ENCODE measurements around the gene LY6G6D.

Gene LY6G6D

GRCh38 chr6:31732029-31732428 is 16.9 kb downstream of the LY6G6D start:
- Histone ChIP-seq H2AFZ (ENCODE audit: low read length) (no peak overlapping the region), H3K27ac (ENCODE audit: low read length) (peak overlapping the region; percentile 5; the same call in 1 of the 2 replicates), H3K9me3 (replicated peaks; ENCODE audit: insufficient read depth, low read length) (no peaks in the 10 kb centered on the region), H3K4me2 (ENCODE audit: low read depth, low read length) (no peak overlapping the region), H3K9ac (ENCODE audit: low read length) (no peak overlapping the region), H3K36me3 (replicated peaks; ENCODE audit: insufficient read depth, low read length) (peaks cover 10% of the 10 kb centered on the region), H3K4me3 (ENCODE audit: low read length) (no peak overlapping the region), H3K27me3 (replicated peaks; ENCODE audit: insufficient read depth, low read length) (no peaks in the 10 kb centered on the region), H3K79me2 (ENCODE audit: low read length) (peaks cover 56% of the 10 kb centered on the region), H3K9me2 (replicated peaks; ENCODE audit: insufficient read depth, low read length) (no peaks in the 10 kb centered on the region), H3K4me1 (ENCODE audit: low read length) (peaks cover 39% of the 10 kb centered on the region), H4K20me1 (ENCODE audit: insufficient read depth, low read length) (no peaks in the 10 kb centered on the region), H3F3A (ENCODE audit: insufficient read depth, low read length) (peaks cover 74% of the 10 kb centered on the region)
- TF ChIP-seq EZH2phosphoT487 (IDR thresholded peaks at IDR 0.05; ENCODE audit: low read length) (no peak), EZH2 (optimal IDR thresholded peaks at IDR 0.05; ENCODE audit: low read depth, low read length) (no peak)
- TF ChIP-seq, protein P1, sequence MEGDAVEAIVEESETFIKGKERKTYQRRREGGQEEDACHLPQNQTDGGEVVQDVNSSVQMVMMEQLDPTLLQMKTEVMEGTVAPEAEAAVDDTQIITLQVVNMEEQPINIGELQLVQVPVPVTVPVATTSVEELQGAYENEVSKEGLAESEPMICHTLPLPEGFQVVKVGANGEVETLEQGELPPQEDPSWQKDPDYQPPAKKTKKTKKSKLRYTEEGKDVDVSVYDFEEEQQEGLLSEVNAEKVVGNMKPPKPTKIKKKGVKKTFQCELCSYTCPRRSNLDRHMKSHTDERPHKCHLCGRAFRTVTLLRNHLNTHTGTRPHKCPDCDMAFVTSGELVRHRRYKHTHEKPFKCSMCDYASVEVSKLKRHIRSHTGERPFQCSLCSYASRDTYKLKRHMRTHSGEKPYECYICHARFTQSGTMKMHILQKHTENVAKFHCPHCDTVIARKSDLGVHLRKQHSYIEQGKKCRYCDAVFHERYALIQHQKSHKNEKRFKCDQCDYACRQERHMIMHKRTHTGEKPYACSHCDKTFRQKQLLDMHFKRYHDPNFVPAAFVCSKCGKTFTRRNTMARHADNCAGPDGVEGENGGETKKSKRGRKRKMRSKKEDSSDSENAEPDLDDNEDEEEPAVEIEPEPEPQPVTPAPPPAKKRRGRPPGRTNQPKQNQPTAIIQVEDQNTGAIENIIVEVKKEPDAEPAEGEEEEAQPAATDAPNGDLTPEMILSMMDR (IDR thresholded peaks at IDR 0.05; ENCODE audit: low read length), result no peak
- no peak for DNase-seq

- no peak overlapping the region for H2AFZ ChIP-seq (ENCODE audit: low read length)
- H3K27ac ChIP-seq (ENCODE audit: low read length), result peak overlapping the region; percentile 98; the same call in 1 of the 2 replicates
- DNase-seq, result no peak
- peaks cover 36% of the 10 kb centered on the region for H3K4me1 ChIP-seq (ENCODE audit: low read length)
- H3K9me3 ChIP-seq (replicated peaks; ENCODE audit: insufficient read depth, low read length), result no peaks in the 10 kb centered on the region
- H3K79me2 ChIP-seq (ENCODE audit: low read length), result peaks cover 51% of the 10 kb centered on the region
- TF ChIP-seq EZH2phosphoT487 (IDR thresholded peaks at IDR 0.05; ENCODE audit: low read length) (no peak), EZH2 (optimal IDR thresholded peaks at IDR 0.05; ENCODE audit: low read depth, low read length) (no peak)
- TF ChIP-seq, protein P1 (IDR thresholded peaks at IDR 0.05; ENCODE audit: low read length), result no peak
- H3K36me3 ChIP-seq (replicated peaks; ENCODE audit: insufficient read depth, low read length), result peaks cover 10% of the 10 kb centered on the region
- no peaks in the 10 kb centered on the region for H3K9me2 ChIP-seq (replicated peaks; ENCODE audit: insufficient read depth, low read length)
- H3K27me3 ChIP-seq (replicated peaks; ENCODE audit: insufficient read depth, low read length), result no peaks in the 10 kb centered on the region
- no peaks in the 10 kb centered on the region for H4K20me1 ChIP-seq (ENCODE audit: insufficient read depth, low read length)
- peak overlapping the region; percentile 99 for H3K4me2 ChIP-seq (ENCODE audit: low read depth, low read length)
- peak overlapping the region; percentile 84; the same call in 1 of the 2 replicates for H3K4me3 ChIP-seq (ENCODE audit: low read length)
- H3F3A ChIP-seq (ENCODE audit: insufficient read depth, low read length), result peaks cover 75% of the 10 kb centered on the region
- H3K9ac ChIP-seq (ENCODE audit: low read length), result peak overlapping the region; percentile 91; the same call in 1 of the 2 replicates
Observed at GRCh38 chr6:31733734-31734133, 18.6 kb downstream of the LY6G6D start.

GRCh38 chr6:31734247-31734820 is 19.2 kb downstream of the LY6G6D start:
- H3F3A ChIP-seq (ENCODE audit: insufficient read depth, low read length), result peaks cover 77% of the 10 kb centered on the region
- no peak for DNase-seq
- TF ChIP-seq, protein P1 (IDR thresholded peaks at IDR 0.05; ENCODE audit: low read length), result no peak
- TF ChIP-seq EZH2phosphoT487 (IDR thresholded peaks at IDR 0.05; ENCODE audit: low read length) (no peak), EZH2 (optimal IDR thresholded peaks at IDR 0.05; ENCODE audit: low read depth, low read length) (no peak)

More at GRCh38 chr6:31734247-31734820, 19.2 kb downstream of the LY6G6D start:
- Histone ChIP-seq H3K36me3 (replicated peaks; ENCODE audit: insufficient read depth, low read length) (peaks cover 10% of the 10 kb centered on the region), H3K9ac (ENCODE audit: low read length) (peak overlapping the region; percentile 91), H3K79me2 (ENCODE audit: low read length) (peaks cover 48% of the 10 kb centered on the region), H3K4me3 (ENCODE audit: low read length) (peak overlapping the region; percentile 84), H3K4me2 (ENCODE audit: low read depth, low read length) (peak overlapping the region; percentile 99), H2AFZ (ENCODE audit: low read length) (no peak overlapping the region), H3K27me3 (replicated peaks; ENCODE audit: insufficient read depth, low read length) (no peaks in the 10 kb centered on the region), H3K9me2 (replicated peaks; ENCODE audit: insufficient read depth, low read length) (no peaks in the 10 kb centered on the region), H4K20me1 (ENCODE audit: insufficient read depth, low read length) (no peaks in the 10 kb centered on the region), H3K4me1 (ENCODE audit: low read length) (peaks cover 36% of the 10 kb centered on the region), H3K27ac (ENCODE audit: low read length) (peak overlapping the region; percentile 98), H3K9me3 (replicated peaks; ENCODE audit: insufficient read depth, low read length) (no peaks in the 10 kb centered on the region)
